Tibial nerve (tissue), 4 donors: Measurements from ENCODE around the gene HOXB7. TPM values are rescaled to one million over a fixed set of nuclear protein-coding genes. Genes with fewer than 3 reads are reported as not detected.
A peak's percentile ranks its signal among the peaks of the same experiment; 100 is the strongest.

Source experiments
- DNase-seq, 2 donors: peaks; one replicate each; pipeline ENCODE4 v3.0.0-alpha.2; 2019; ENCODE audit warnings: low spot score in 2 of 2
- H3K27ac ChIP-seq, 4 donors: fragments of 200-600 bp; sonication (generic) in 3 of 4; one replicate each; pipeline ENCODE4 v1.5.1; 2017 to 2019; ENCODE audit warnings: mild to moderate bottlenecking in 1 of 4
- H3K27me3 ChIP-seq, 2 donors: fragments of 200-600 bp; sonication (generic) in 1 of 2; one replicate each; pipeline versions ENCODE4 v1.5.1 to v1.6.0; 2017 to 2019
- H3K36me3 ChIP-seq, 3 donors: fragments of 200-600 bp; sonication (generic); one replicate each; pipeline ENCODE4 v1.5.1; 2018 to 2019
- H3K4me1 ChIP-seq, 4 donors: fragments of 200-600 bp; sonication (generic) in 3 of 4; one replicate each; pipeline ENCODE4 v1.5.1; 2017 to 2019
- H3K4me3 ChIP-seq, 4 donors: fragments of 200-600 bp; sonication (generic) in 3 of 4; one replicate each; pipeline ENCODE4 v1.5.1; 2017 to 2019; ENCODE audit warnings: mild to moderate bottlenecking in 1 of 4, moderate library complexity in 1 of 4
- H3K9me3 ChIP-seq, 4 donors: fragments of 200-600 bp; sonication (generic) in 3 of 4; one replicate each; pipeline ENCODE4 v1.5.1; 2017 to 2019
- CTCF ChIP-seq, 5 experiments: fragments of 200-600 bp in 3 of 5; fragments of 450-650 bp in 2 of 5; sonication (generic) in 3 of 5; IDR thresholded peaks; one replicate each; pipeline ENCODE4 v1.5.1; 2016 to 2019; ENCODE audit warnings: antibody characterized with exemption in 5 of 5, mild to moderate bottlenecking in 3 of 5, moderate library complexity in 2 of 5
- EP300 ChIP-seq, 2 donors: sonication (generic); formaldehyde crosslinking; IDR thresholded peaks; one replicate each; pipeline ENCODE4 v1.6.1; 2017; ENCODE audit warnings: antibody characterized with exemption in 2 of 2, mild to moderate bottlenecking in 1 of 2
- POLR2A ChIP-seq, 2 donors: fragments of 450-650 bp; IDR thresholded peaks; one replicate each; pipeline ENCODE4 v1.6.1; 2017; ENCODE audit warnings: antibody characterized with exemption in 2 of 2, mild to moderate bottlenecking in 2 of 2, moderate library complexity in 2 of 2
- WGBS, 2 donors: methylation state at CpG; one replicate each; pipeline ENCODE4 v1.1.5; 2018; 5-methylcytosine and 5-hydroxymethylcytosine counted together
- total RNA-seq, 4 donors: library from RNA; depleted of rRNA; stranded (reverse); fragments of >200 nt; gene quantifications; one replicate each; pipeline ENCODE4 v1.1.0, GENCODE V29; 2016

The HOXB7 gene
- total RNA-seq, 4 donors from 2014 or later, result 1.8 to 4.0 (median 2.3) TPM

GRCh38 chr17:48603959-48604769, 6.7 kb downstream of the HOXB7 start:
- 3 to 12% methylated on average over 21 of the region's 21 CpGs for whole genome bisulfite sequencing, 2 donors
- Histone ChIP-seq H3K36me3 (no peaks in the 10 kb centered on the region), H3K27ac (peak overlapping the region in 3 of 4 donors; percentile 5 to 80 (median 58)), H3K4me1 (peaks cover 0 to 15% (median 3%) of the 10 kb centered on the region in 4 donors), H3K27me3 (peaks cover 0 to 100% of the 10 kb centered on the region in 2 donors), H3K9me3 (peaks cover 0 to 13% (median 0%) of the 10 kb centered on the region in 4 donors), H3K4me3 (peak overlapping the region; percentile 13 to 49 (median 27))
- TF ChIP-seq POLR2A (IDR thresholded peaks at IDR 0.05), result no peak
- no peak for TF ChIP-seq CTCF (IDR thresholded peaks at IDR 0.05)
- TF ChIP-seq EP300 (IDR thresholded peaks at IDR 0.05), result peak in 1 of 2 donors; percentile 31
- DNase-seq, result no peak

GRCh38 chr17:48601539-48602425, 9.0 kb downstream of the HOXB7 start:
- Histone ChIP-seq H3K27me3 (peaks cover 0 to 100% of the 10 kb centered on the region in 2 donors), H3K4me3 (peak overlapping the region in 2 of 4 donors; percentile 41 to 49)
- 26 to 32% methylated on average over 31 to 32 of the region's 35 CpGs for WGBS, 2 donors

GRCh38 chr17:48601207-48601538, 9.6 kb downstream of the HOXB7 start:
- Histone ChIP-seq H3K4me1 (peaks cover 0 to 41% (median 13%) of the 10 kb centered on the region in 4 donors), H3K27ac (no peak overlapping the region), H3K36me3 (no peaks in the 10 kb centered on the region), H3K27me3 (peaks cover 0 to 100% of the 10 kb centered on the region in 2 donors), H3K9me3 (peaks cover 0 to 13% (median 0%) of the 10 kb centered on the region in 4 donors), H3K4me3 (no peak overlapping the region)
- DNase-seq, result no peak
- 37 to 61% methylated on average over 4 of the region's 4 CpGs for WGBS, 2 donors
- TF ChIP-seq CTCF (IDR thresholded peaks at IDR 0.05) (no peak), POLR2A (IDR thresholded peaks at IDR 0.05) (no peak), EP300 (IDR thresholded peaks at IDR 0.05) (no peak)

More at GRCh38 chr17:48601539-48602425, 9.0 kb downstream of the HOXB7 start:
- H3K27ac ChIP-seq, result no peak overlapping the region
- DNase-seq, result no peak
- peaks cover 0 to 35% (median 13%) of the 10 kb centered on the region in 4 donors for H3K4me1 ChIP-seq
- TF ChIP-seq POLR2A (IDR thresholded peaks at IDR 0.05), result no peak
- no peaks in the 10 kb centered on the region for H3K36me3 ChIP-seq
- peaks cover 0 to 13% (median 0%) of the 10 kb centered on the region in 4 donors for H3K9me3 ChIP-seq

GRCh38 chr17:48600244-48601098, 10.3 kb downstream of the HOXB7 start:
- H3K4me1 ChIP-seq, result peaks cover 0 to 45% (median 15%) of the 10 kb centered on the region in 4 donors

More at GRCh38 chr17:48600244-48601098, 10.3 kb downstream of the HOXB7 start:
- TF ChIP-seq CTCF (IDR thresholded peaks at IDR 0.05) (no peak), POLR2A (IDR thresholded peaks at IDR 0.05) (no peak), EP300 (IDR thresholded peaks at IDR 0.05) (no peak)
- Histone ChIP-seq H3K4me3 (no peak overlapping the region), H3K27me3 (peaks cover 0 to 100% of the 10 kb centered on the region in 2 donors), H3K27ac (no peak overlapping the region), H3K36me3 (no peaks in the 10 kb centered on the region), H3K9me3 (peaks cover 0 to 13% (median 0%) of the 10 kb centered on the region in 4 donors)
- DNase-seq, result no peak
- 64 to 66% methylated on average over 17 of the region's 17 CpGs for WGBS, 2 donors
